SK-N-SH treated with all-trans-retinoic acid at 6 μM for 48 hours (cell line): ENCODE data around the gene SECISBP2.

ENCODE experiments used
- ATAC-seq: fragments of 200-7000 bp; cut with Tn5 transposase; 3 replicates; pipeline ENCODE4 v1.9.1; 2020; ENCODE audit warnings: mild to moderate bottlenecking, moderate library complexity
- ARNTL ChIP-seq: fragments of 450-650 bp; formaldehyde crosslinking; IDR thresholded peaks from 2 replicates; pipeline ENCODE4 v1.5.0; 2020; ENCODE audit warnings: low read depth, mild to moderate bottlenecking, moderate library complexity, borderline replicate concordance
- BACH2 ChIP-seq: fragments of 250-450 bp; sonication (Bioruptor Pico); IDR thresholded peaks from 2 replicates; pipeline ENCODE4 v1.9.0; 2021; ENCODE audit warnings: mild to moderate bottlenecking, borderline replicate concordance
- CSDC2 ChIP-seq: fragments of 250-450 bp; sonication (Bioruptor Pico); IDR thresholded peaks from 2 replicates; pipeline ENCODE4 v1.5.0; 2020; ENCODE audit warnings: mild to moderate bottlenecking, moderate library complexity
- CSRNP3 ChIP-seq: fragments of 250-450 bp; sonication (Bioruptor Pico); IDR thresholded peaks from 2 replicates; pipeline ENCODE4 v1.5.1; 2021; ENCODE audit warnings: mild to moderate bottlenecking, moderate library complexity
- ESRRG ChIP-seq: fragments of 250-450 bp; sonication (Bioruptor Pico); IDR thresholded peaks from 2 replicates; pipeline ENCODE4 v1.6.1; 2021; ENCODE audit warnings: mild to moderate bottlenecking
- GLIS3 ChIP-seq: fragments of 250-450 bp; sonication (Bioruptor Pico); IDR thresholded peaks from 2 replicates; pipeline ENCODE4 v1.5.0; 2020; ENCODE audit warnings: mild to moderate bottlenecking, moderate library complexity
- OSR1 ChIP-seq: fragments of 250-450 bp; sonication (Bioruptor Pico); IDR thresholded peaks from 2 replicates; pipeline ENCODE4 v1.8.0; 2022; ENCODE audit warnings: moderate library complexity, mild to moderate bottlenecking, inconsistent platforms
- PATZ1 ChIP-seq: fragments of 250-450 bp; sonication (Bioruptor Pico); IDR thresholded peaks from 2 replicates; pipeline ENCODE4 v1.8.0; 2020; ENCODE audit warnings: mild to moderate bottlenecking, moderate library complexity, borderline replicate concordance
- POU6F1 ChIP-seq: fragments of 250-450 bp; sonication (Bioruptor Pico); IDR thresholded peaks from 2 replicates; pipeline ENCODE4 v1.8.0; 2021; ENCODE audit warnings: low read depth, mild to moderate bottlenecking, moderate library complexity, borderline replicate concordance
- PPARA ChIP-seq: fragments of 250-450 bp; sonication (Bioruptor Pico); IDR thresholded peaks from 2 replicates; pipeline ENCODE4 v1.5.0; 2020; ENCODE audit warnings: mild to moderate bottlenecking, borderline replicate concordance
- RARB ChIP-seq: fragments of 250-450 bp; sonication (Bioruptor Pico); IDR thresholded peaks from 2 replicates; pipeline ENCODE4 v1.8.0; 2021; ENCODE audit warnings: mild to moderate bottlenecking, moderate library complexity
- SNAI2 ChIP-seq: fragments of 250-450 bp; sonication (Bioruptor Pico); IDR thresholded peaks from 2 replicates; pipeline ENCODE4 v1.5.0; 2020; ENCODE audit warnings: mild to moderate bottlenecking, moderate library complexity
- TCF4 ChIP-seq: fragments of 250-450 bp; sonication (Bioruptor Pico); IDR thresholded peaks from 2 replicates; pipeline ENCODE4 v1.8.0; 2021; ENCODE audit warnings: mild to moderate bottlenecking, moderate library complexity, borderline replicate concordance
- TOX ChIP-seq: fragments of 250-450 bp; sonication (Bioruptor Pico); IDR thresholded peaks from 2 replicates; pipeline ENCODE4 v1.8.0; 2021; ENCODE audit warnings: mild to moderate bottlenecking, moderate library complexity, borderline replicate concordance
- TSHZ2 ChIP-seq: fragments of 250-450 bp; sonication (Bioruptor Pico); IDR thresholded peaks from 2 replicates; pipeline ENCODE4 v1.5.0; 2020; ENCODE audit warnings: mild to moderate bottlenecking, moderate library complexity
- ZC3H10 ChIP-seq: fragments of 250-450 bp; sonication (Bioruptor Pico); IDR thresholded peaks from 2 replicates; pipeline ENCODE4 v1.5.1; 2021; ENCODE audit warnings: mild to moderate bottlenecking, moderate library complexity
- ZFP3 ChIP-seq: fragments of 250-450 bp; sonication (Bioruptor Pico); IDR thresholded peaks from 2 replicates; pipeline ENCODE4 v1.5.0; 2020; ENCODE audit warnings: mild to moderate bottlenecking, moderate library complexity
- ZFP30 ChIP-seq: fragments of 450-650 bp; formaldehyde crosslinking; IDR thresholded peaks from 2 replicates; pipeline ENCODE4 v1.5.0; 2022; ENCODE audit warnings: mild to moderate bottlenecking, moderate library complexity
- ZNF565 ChIP-seq: fragments of 450-650 bp; formaldehyde crosslinking; conservative IDR thresholded peaks from 2 replicates; pipeline ENCODE4 v1.5.0; 2020; ENCODE audit warnings: low read depth, mild to moderate bottlenecking, moderate library complexity
- ZNF8 ChIP-seq: fragments of 450-650 bp; formaldehyde crosslinking; IDR thresholded peaks from 2 replicates; pipeline ENCODE4 v1.5.0; 2020; ENCODE audit warnings: mild to moderate bottlenecking, moderate library complexity

The SECISBP2 gene

GRCh38 chr9:89361816-89362646 is 43.7 kb downstream of the SECISBP2 start:
- ATAC-seq: no peak
- TF ChIP-seq CSRNP3 (CRISPR knock-in tag) (no peak), ZFP30 (no peak), CSDC2 (CRISPR knock-in tag) (no peak), ZFP3 (no peak), ESRRG (CRISPR knock-in tag) (no peak), BACH2 (no peak), OSR1 (CRISPR knock-in tag) (no peak)

GRCh38 chr9:89362647-89363310 is 44.5 kb downstream of the SECISBP2 start:
- TF ChIP-seq CSRNP3 (CRISPR knock-in tag): no peak
- no peak for TF ChIP-seq TOX (CRISPR knock-in tag)
- no peak for TF ChIP-seq POU6F1 (CRISPR knock-in tag)
- TF ChIP-seq ZNF565 (CRISPR knock-in tag): no peak
- no peak for TF ChIP-seq ZFP3
- TF ChIP-seq PATZ1: no peak
- no peak for TF ChIP-seq GLIS3 (CRISPR knock-in tag)
- TF ChIP-seq TSHZ2 (CRISPR knock-in tag): no peak
- no peak for TF ChIP-seq ZC3H10
- no peak for ATAC-seq

GRCh38 chr9:89363311-89363670 is 45.0 kb downstream of the SECISBP2 start:
- TF ChIP-seq TOX (CRISPR knock-in tag) (no peak), PPARA (CRISPR knock-in tag) (no peak), TCF4 (CRISPR knock-in tag) (no peak), TSHZ2 (CRISPR knock-in tag) (no peak), OSR1 (CRISPR knock-in tag) (no peak), BACH2 (no peak), SNAI2 (CRISPR knock-in tag) (no peak), ZNF565 (CRISPR knock-in tag) (no peak), GLIS3 (CRISPR knock-in tag) (no peak), ESRRG (CRISPR knock-in tag) (no peak), ZC3H10 (no peak), ARNTL (CRISPR knock-in tag) (no peak), RARB (CRISPR knock-in tag) (no peak), CSDC2 (CRISPR knock-in tag) (no peak), POU6F1 (CRISPR knock-in tag) (no peak), ZNF8 (CRISPR knock-in tag) (no peak), ZFP30 (no peak)
- no peak for ATAC-seq
